Activated CD8-positive, alpha-beta T cell treated with anti-CD3 and anti-CD28 coated beads for 36 hours (primary cell): Measurements from ENCODE around the gene GBF1. TPM values are rescaled to one million over a fixed set of nuclear protein-coding genes. Genes with fewer than 3 reads are reported as not detected.

Experiments used
- ATAC-seq: fragments of 200-7000 bp; cut with Tn5 transposase; one replicate; pipeline ENCODE4 v1.10.0; 2021; ENCODE audit warnings: mild to moderate bottlenecking, moderate library complexity
- CTCF ChIA-PET: fragments of 350-600 bp; sonication (Branson Sonifier 250); formaldehyde crosslinking; loops from one replicate; lab custom pipeline; 2021; ENCODE audit warnings: antibody characterized with exemption; lab: Charles Lee
- POLR2A ChIA-PET: fragments of 350-600 bp; sonication (Branson Sonifier 250); formaldehyde crosslinking; loops from one replicate; lab custom pipeline; 2021; ENCODE audit warnings: antibody characterized with exemption; lab: Charles Lee
- DNase-seq: peaks from one replicate; pipeline ENCODE4 v3.0.0-alpha.2; 2020
- H3K27ac Mint-ChIP-seq: one replicate; pipeline ENCODE4 v1.8.0; 2021; ENCODE audit warnings: mild to moderate bottlenecking, mixed read lengths
- H3K27me3 Mint-ChIP-seq: one replicate; pipeline ENCODE4 v1.8.0; 2021; ENCODE audit warnings: mixed read lengths
- H3K36me3 Mint-ChIP-seq: one replicate; pipeline ENCODE4 v1.8.0; 2021; ENCODE audit warnings: low read depth, mixed read lengths
- H3K4me1 Mint-ChIP-seq: one replicate; pipeline ENCODE4 v1.8.0; 2021; ENCODE audit warnings: low read depth, mixed read lengths
- H3K4me3 Mint-ChIP-seq: one replicate; pipeline ENCODE4 v1.8.0; 2021; ENCODE audit warnings: mild to moderate bottlenecking, moderate library complexity, mixed read lengths
- H3K9me3 Mint-ChIP-seq: one replicate; pipeline ENCODE4 v1.8.0; 2021; ENCODE audit warnings: mixed read lengths
- intact Hi-C: fragments of 100-400 bp; cut with micrococcal nuclease; formaldehyde crosslinking; loops from one replicate; pipeline ENCODE4 v1.10.0; 2022
- total RNA-seq, 2 experiments: library from RNA; stranded (reverse); gene quantifications; one replicate each; pipeline ENCODE4 v1.2.3, GENCODE V29; 2021
- TF ChIP-seq, protein P1 (sequence below): fragments of 200-600 bp; IDR thresholded peaks from one replicate; pipeline ENCODE4 v1.8.0; 2022; ENCODE audit warnings: antibody characterized with exemption, mild to moderate bottlenecking

The GBF1 gene
- total RNA-seq, 2 experiments from 2014 or later = 25.4 to 28.2 TPM

DNA sequence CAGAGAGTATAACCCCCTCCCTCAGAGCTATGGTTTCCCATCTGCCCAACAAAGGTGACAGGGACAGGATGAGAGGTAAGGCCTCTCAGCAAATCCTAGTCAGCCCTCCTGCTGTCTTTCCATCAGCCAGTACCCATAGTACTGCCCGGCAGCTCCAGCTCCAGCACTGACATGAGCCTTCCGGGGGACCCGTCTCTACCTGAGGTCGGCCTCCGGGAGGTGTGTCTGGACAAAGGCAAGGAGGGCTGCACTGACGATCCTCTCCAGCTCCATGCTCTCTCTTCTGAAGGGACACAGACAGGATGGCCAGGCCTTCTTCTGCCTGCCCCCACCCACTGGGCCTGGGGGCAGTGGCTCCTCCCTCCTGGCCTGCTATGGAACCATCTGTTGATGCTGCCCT is 179.6 kb downstream of the GBF1 start:
- DNase-seq (no peak), ATAC-seq (no peak)
- TF ChIP-seq, protein P1, sequence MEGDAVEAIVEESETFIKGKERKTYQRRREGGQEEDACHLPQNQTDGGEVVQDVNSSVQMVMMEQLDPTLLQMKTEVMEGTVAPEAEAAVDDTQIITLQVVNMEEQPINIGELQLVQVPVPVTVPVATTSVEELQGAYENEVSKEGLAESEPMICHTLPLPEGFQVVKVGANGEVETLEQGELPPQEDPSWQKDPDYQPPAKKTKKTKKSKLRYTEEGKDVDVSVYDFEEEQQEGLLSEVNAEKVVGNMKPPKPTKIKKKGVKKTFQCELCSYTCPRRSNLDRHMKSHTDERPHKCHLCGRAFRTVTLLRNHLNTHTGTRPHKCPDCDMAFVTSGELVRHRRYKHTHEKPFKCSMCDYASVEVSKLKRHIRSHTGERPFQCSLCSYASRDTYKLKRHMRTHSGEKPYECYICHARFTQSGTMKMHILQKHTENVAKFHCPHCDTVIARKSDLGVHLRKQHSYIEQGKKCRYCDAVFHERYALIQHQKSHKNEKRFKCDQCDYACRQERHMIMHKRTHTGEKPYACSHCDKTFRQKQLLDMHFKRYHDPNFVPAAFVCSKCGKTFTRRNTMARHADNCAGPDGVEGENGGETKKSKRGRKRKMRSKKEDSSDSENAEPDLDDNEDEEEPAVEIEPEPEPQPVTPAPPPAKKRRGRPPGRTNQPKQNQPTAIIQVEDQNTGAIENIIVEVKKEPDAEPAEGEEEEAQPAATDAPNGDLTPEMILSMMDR = no peak
- no peak overlapping the region for H3K27ac Mint-ChIP-seq
- CTCF ChIA-PET = interaction anchor here (1.8 to 6.2 kb wide), 3 partner anchors 25 to 73 kb away, joined by 6 to 143 read pairs (median 34); partner anchors contain the start of genes C10orf95 and NFKB2
- H3K9me3 Mint-ChIP-seq = no peaks in the 10 kb centered on the region
- no peak overlapping the region for H3K4me3 Mint-ChIP-seq
- peaks cover 34% of the 10 kb centered on the region for H3K4me1 Mint-ChIP-seq
- intact Hi-C loops = no loop called here
- no peaks in the 10 kb centered on the region for H3K27me3 Mint-ChIP-seq
- POLR2A ChIA-PET = interaction anchor here (1.1 to 7.3 kb wide), 7 partner anchors 7 to 179 kb away, joined by 3 to 73 read pairs (median 41); partner anchors contain the start of genes C10orf95, CUEDC2 and GBF1
- peaks cover 8% of the 10 kb centered on the region for H3K36me3 Mint-ChIP-seq

DNA sequence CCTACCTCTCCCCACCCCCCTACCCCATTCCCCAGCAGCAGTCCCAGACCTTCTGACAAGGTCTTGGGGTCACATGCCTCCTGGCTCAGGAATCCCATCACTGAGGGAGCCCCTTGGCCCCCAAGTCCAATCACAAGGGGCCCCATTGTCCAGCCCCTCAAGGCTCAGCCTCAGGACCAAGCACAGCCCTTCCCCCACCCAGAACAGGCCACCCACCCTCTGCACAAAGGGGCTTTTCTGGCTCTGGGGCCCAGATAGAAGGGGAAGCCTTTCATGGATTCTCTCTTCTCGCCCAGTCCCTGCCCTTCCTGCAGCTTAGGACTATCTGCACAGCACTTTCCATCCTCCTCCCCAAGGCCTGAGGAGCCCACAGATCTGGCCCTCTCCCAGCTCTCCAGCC is 180.1 kb downstream of the GBF1 start:
- Mint-ChIP-seq H3K27ac (peak overlapping the region; percentile 13), H3K36me3 (peaks cover 9% of the 10 kb centered on the region), H3K9me3 (no peaks in the 10 kb centered on the region), H3K27me3 (no peaks in the 10 kb centered on the region), H3K4me3 (no peak overlapping the region), H3K4me1 (peaks cover 29% of the 10 kb centered on the region)
- intact Hi-C loops = no loop called here
- no peak for DNase-seq
- TF ChIP-seq, protein P1 = no peak
- POLR2A ChIA-PET = interaction anchor here (1.6 to 7.3 kb wide), 6 partner anchors 12 to 32 kb away, joined by 6 to 71 read pairs (median 26); partner anchors contain the start of gene C10orf95
- ATAC-seq = no peak
- CTCF ChIA-PET = interaction anchor here (1.6 to 6.2 kb wide), 3 partner anchors 26 to 74 kb away, joined by 6 to 143 read pairs (median 7); partner anchors contain the start of gene NFKB2

DNA sequence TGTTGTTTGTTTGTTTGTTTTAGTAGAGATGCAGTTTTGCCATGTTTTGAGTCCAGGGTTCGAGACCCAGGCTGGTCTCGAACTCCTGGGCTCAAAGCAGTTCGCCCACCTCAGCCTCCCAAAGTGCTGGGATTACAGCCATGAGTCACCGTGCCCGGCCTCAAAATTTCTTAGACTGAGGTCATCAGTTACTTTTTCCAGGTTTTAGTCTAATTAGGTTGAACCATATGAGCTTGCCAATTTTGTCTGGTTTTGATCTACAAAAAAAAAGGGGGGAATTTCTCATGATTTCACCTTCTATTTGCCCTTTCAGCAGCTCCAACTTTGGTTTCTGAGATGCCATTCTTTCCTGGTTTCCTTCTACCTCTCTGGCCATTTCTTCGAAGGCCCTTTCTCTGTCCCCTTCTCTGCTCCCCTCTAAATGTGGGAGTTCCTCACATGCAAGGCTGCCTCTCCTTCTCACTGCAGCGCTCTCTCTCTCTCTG is 181.5 kb downstream of the GBF1 start:
- CTCF ChIA-PET = interaction anchor here (0.8 to 1.6 kb wide), 5 partner anchors 8 to 157 kb away, joined by 3 to 7 read pairs (median 3); no protein-coding TSS in a partner anchor
- no peak overlapping the region for H3K27ac Mint-ChIP-seq

GRCh38 chr10:102429468-102429867 is 184.1 kb downstream of the GBF1 start:
- peaks cover 7% of the 10 kb centered on the region for H3K36me3 Mint-ChIP-seq
- H3K4me1 Mint-ChIP-seq = peaks cover 42% of the 10 kb centered on the region
- no peak for ATAC-seq
- no peaks in the 10 kb centered on the region for H3K27me3 Mint-ChIP-seq
- no peaks in the 10 kb centered on the region for H3K9me3 Mint-ChIP-seq
- no peak overlapping the region for H3K27ac Mint-ChIP-seq
- no peak for DNase-seq
- ChIA-PET POLR2A (interaction anchor here (5.1 to 8.1 kb wide), 2 partner anchors 7 to 22 kb away, joined by 73 to 102 read pairs; partner anchors contain the start of genes C10orf95 and FBXL15), CTCF (interaction anchor here (1.5 kb wide), 1 partner anchor 49 kb away, joined by 3 read pairs; no protein-coding TSS in a partner anchor)
- no peak overlapping the region for H3K4me3 Mint-ChIP-seq
- intact Hi-C loops = no loop called here
- TF ChIP-seq, protein P1 = no peak

More for the DNA sequence above, 181.5 kb downstream of the GBF1 start:
- POLR2A ChIA-PET = interaction anchor here (0.6 to 2.4 kb wide), 3 partner anchors 14 to 271 kb away, joined by 3 to 9 read pairs (median 6); no protein-coding TSS in a partner anchor
- ATAC-seq (no peak), DNase-seq (no peak)
- TF ChIP-seq, protein P1 = no peak
- no peaks in the 10 kb centered on the region for H3K9me3 Mint-ChIP-seq
- no peaks in the 10 kb centered on the region for H3K27me3 Mint-ChIP-seq
- peaks cover 15% of the 10 kb centered on the region for H3K36me3 Mint-ChIP-seq
- intact Hi-C loops = no loop called here
- peaks cover 36% of the 10 kb centered on the region for H3K4me1 Mint-ChIP-seq
- no peak overlapping the region for H3K4me3 Mint-ChIP-seq
